ENCODE data around the gene REG4.
"Not testable (repeated sequence)": the region's sequence is repeated elsewhere in the genome, so short reads cannot be mapped to it uniquely, and the experiment has no call there.

The REG4 gene

GRCh38 chr1:119853155-119853554 is 41.9 kb upstream of the REG4 start:
- H4K91ac ChIP-seq (ENCODE audit: low read length), result no peak overlapping the region
- no peak overlapping the region for H2BK5ac ChIP-seq (ENCODE audit: low read depth, low read length, poor library complexity, severe bottlenecking)
- no peak overlapping the region for H2AK5ac ChIP-seq (ENCODE audit: low read length, severe bottlenecking)
- H3K4ac ChIP-seq (ENCODE audit: low read depth in 1 of 2, low read length in 2 of 2), result no peak overlapping the region
- H2BK12ac ChIP-seq (ENCODE audit: low read length in 2 of 2), result no peak overlapping the region
- H3K4me3 ChIP-seq (ENCODE audit: insufficient read depth in 1 of 2, low read depth in 1 of 2, low read length in 2 of 2), result no peak overlapping the region
- H3K9ac ChIP-seq (ENCODE audit: low read length), result no peak overlapping the region
- H4K8ac ChIP-seq (ENCODE audit: low read length), result no peak overlapping the region
- no peaks in the 10 kb centered on the region for H3K4me1 ChIP-seq (ENCODE audit: control insufficient read depth, insufficient read depth, low read depth, low read length)
- H3K27me3 ChIP-seq (ENCODE audit: control insufficient read depth in 1 of 2, insufficient read depth in 1 of 2, low read length in 2 of 2), result no peaks in the 10 kb centered on the region
- H2AFZ ChIP-seq (ENCODE audit: low read depth, low read length), result no peak overlapping the region
- H3K23ac ChIP-seq (ENCODE audit: low read length in 2 of 2), result no peak overlapping the region
- no peaks in the 10 kb centered on the region for H3K36me3 ChIP-seq (ENCODE audit: control insufficient read depth in 1 of 2, insufficient read depth in 2 of 2, low read depth in 1 of 2, low read length in 2 of 2)
- H3K27ac ChIP-seq (ENCODE audit: low read length, poor library complexity, severe bottlenecking), result no peak overlapping the region
- no peak overlapping the region for H2BK120ac ChIP-seq (ENCODE audit: low read depth, low read length)
- H2BK15ac ChIP-seq (ENCODE audit: low read depth, poor library complexity, severe bottlenecking), result no peak overlapping the region
- no peak overlapping the region for H3K18ac ChIP-seq (ENCODE audit: low read depth in 1 of 2, low read length in 2 of 2)
- no peak for DNase-seq
- H3K14ac ChIP-seq (ENCODE audit: low read length in 2 of 2), result no peak overlapping the region
- H3K4me2 ChIP-seq (ENCODE audit: low read length, poor library complexity, severe bottlenecking), result no peak overlapping the region
- 98% methylated on average over 23 of the region's 23 CpGs for WGBS
- H3K79me1 ChIP-seq (replicated peaks; ENCODE audit: low read length, poor library complexity, severe bottlenecking), result no peaks in the 10 kb centered on the region
- no peaks in the 10 kb centered on the region for H3K9me3 ChIP-seq (ENCODE audit: control insufficient read depth, low read length)

DNA sequence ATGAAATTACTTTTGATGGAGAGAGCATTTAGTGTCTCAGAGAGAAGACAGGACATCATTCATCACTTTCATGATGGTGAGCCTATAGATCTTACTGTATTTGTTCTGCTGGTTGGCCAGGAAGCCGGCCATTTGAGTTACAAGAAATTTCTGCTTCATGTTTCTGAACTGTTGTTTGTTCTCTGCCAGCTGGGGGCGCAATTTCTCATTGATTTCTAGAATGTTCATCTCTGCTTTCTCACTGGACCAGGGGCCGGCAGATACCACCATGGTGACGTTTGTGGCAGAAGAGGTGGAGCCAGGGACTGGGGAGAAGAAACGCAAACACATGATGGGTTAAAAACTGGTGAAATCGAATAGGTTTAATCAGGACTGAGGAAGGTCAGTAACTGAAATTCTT is 32.9 kb upstream of the REG4 start:
- H2BK15ac ChIP-seq (ENCODE audit: low read depth, poor library complexity, severe bottlenecking); H3K4ac ChIP-seq (ENCODE audit: low read depth in 1 of 2, low read length in 2 of 2); H2BK120ac ChIP-seq (ENCODE audit: low read depth, low read length); H2AK5ac ChIP-seq (ENCODE audit: low read length, severe bottlenecking); H3K18ac ChIP-seq (ENCODE audit: low read depth in 1 of 2, low read length in 2 of 2); H3K27ac ChIP-seq (ENCODE audit: low read length, poor library complexity, severe bottlenecking); H3K14ac ChIP-seq (ENCODE audit: low read length in 2 of 2); H3K9ac ChIP-seq (ENCODE audit: low read length); H2BK5ac ChIP-seq (ENCODE audit: low read depth, low read length, poor library complexity, severe bottlenecking); H2AFZ ChIP-seq (ENCODE audit: low read depth, low read length); H3K23ac ChIP-seq (ENCODE audit: low read length in 2 of 2); H4K91ac ChIP-seq (ENCODE audit: low read length); H3K4me3 ChIP-seq (ENCODE audit: insufficient read depth in 1 of 2, low read depth in 1 of 2, low read length in 2 of 2); H3K9me3 ChIP-seq (ENCODE audit: control insufficient read depth, low read length); H3K36me3 ChIP-seq (ENCODE audit: control insufficient read depth in 1 of 2, insufficient read depth in 2 of 2, low read depth in 1 of 2, low read length in 2 of 2); H3K79me1 ChIP-seq (replicated peaks; ENCODE audit: low read length, poor library complexity, severe bottlenecking); H3K4me2 ChIP-seq (ENCODE audit: low read length, poor library complexity, severe bottlenecking); H3K4me1 ChIP-seq (ENCODE audit: control insufficient read depth, insufficient read depth, low read depth, low read length); H4K8ac ChIP-seq (ENCODE audit: low read length); H2BK12ac ChIP-seq (ENCODE audit: low read length in 2 of 2): not testable (repeated sequence)
- 23% methylated on average over 4 of the region's 6 CpGs for WGBS
- peak; percentile 10 for DNase-seq
- H3K27me3 ChIP-seq (ENCODE audit: control insufficient read depth in 1 of 2, insufficient read depth in 1 of 2, low read length in 2 of 2), result peaks cover 11 to 18% of the 10 kb centered on the region in 2 experiments

GRCh38 chr1:119841306-119841705 is 30.0 kb upstream of the REG4 start:
- Histone ChIP-seq H3K4me1 (ENCODE audit: control insufficient read depth, insufficient read depth, low read depth, low read length) (no peaks in the 10 kb centered on the region), H4K91ac (ENCODE audit: low read length) (no peak overlapping the region), H2AFZ (ENCODE audit: low read depth, low read length) (no peak overlapping the region), H3K4ac (ENCODE audit: low read depth in 1 of 2, low read length in 2 of 2) (no peak overlapping the region), H2BK12ac (ENCODE audit: low read length in 2 of 2) (no peak overlapping the region), H4K8ac (ENCODE audit: low read length) (no peak overlapping the region), H2BK5ac (ENCODE audit: low read depth, low read length, poor library complexity, severe bottlenecking) (no peak overlapping the region), H3K4me2 (ENCODE audit: low read length, poor library complexity, severe bottlenecking) (no peak overlapping the region), H3K18ac (ENCODE audit: low read depth in 1 of 2, low read length in 2 of 2) (no peak overlapping the region), H3K23ac (ENCODE audit: low read length in 2 of 2) (no peak overlapping the region), H3K27me3 (ENCODE audit: control insufficient read depth in 1 of 2, insufficient read depth in 1 of 2, low read length in 2 of 2) (peaks cover 15 to 22% of the 10 kb centered on the region in 2 experiments), H3K9me3 (ENCODE audit: control insufficient read depth, low read length) (no peaks in the 10 kb centered on the region), H3K79me1 (replicated peaks; ENCODE audit: low read length, poor library complexity, severe bottlenecking) (no peaks in the 10 kb centered on the region), H3K36me3 (ENCODE audit: control insufficient read depth in 1 of 2, insufficient read depth in 2 of 2, low read depth in 1 of 2, low read length in 2 of 2) (no peaks in the 10 kb centered on the region), H2BK120ac (ENCODE audit: low read depth, low read length) (no peak overlapping the region), H3K4me3 (ENCODE audit: insufficient read depth in 1 of 2, low read depth in 1 of 2, low read length in 2 of 2) (no peak overlapping the region), H3K27ac (ENCODE audit: low read length, poor library complexity, severe bottlenecking) (no peak overlapping the region), H2AK5ac (ENCODE audit: low read length, severe bottlenecking) (no peak overlapping the region), H2BK15ac (ENCODE audit: low read depth, poor library complexity, severe bottlenecking) (no peak overlapping the region), H3K14ac (ENCODE audit: low read length in 2 of 2) (no peak overlapping the region), H3K9ac (ENCODE audit: low read length) (no peak overlapping the region)
- DNase-seq, result no peak
- WGBS, result 90% methylated on average over 4 of the region's 6 CpGs

DNA sequence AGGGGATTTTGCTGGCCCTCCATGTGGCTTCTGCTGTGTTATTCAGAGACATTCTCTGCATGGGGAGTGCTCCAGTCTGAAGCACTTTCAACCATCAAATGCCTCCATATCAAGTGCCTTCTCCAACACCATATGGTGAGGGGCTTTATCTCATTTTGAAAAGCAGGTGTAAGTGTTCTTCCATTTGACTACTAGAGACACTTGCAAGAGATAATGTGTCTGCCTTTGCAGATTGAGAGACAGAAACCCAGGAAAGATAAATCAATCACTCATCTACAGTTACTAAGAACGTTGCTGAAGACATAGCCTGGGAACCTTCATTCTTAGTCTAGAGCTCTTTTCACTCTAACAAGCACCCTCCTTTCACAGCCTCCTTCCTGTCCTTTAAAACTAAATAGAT is 29.5 kb upstream of the REG4 start:
- Histone ChIP-seq H3K79me1 (replicated peaks; ENCODE audit: low read length, poor library complexity, severe bottlenecking) (no peaks in the 10 kb centered on the region), H3K23ac (ENCODE audit: low read length in 2 of 2) (no peak overlapping the region), H2BK120ac (ENCODE audit: low read depth, low read length) (no peak overlapping the region), H4K91ac (ENCODE audit: low read length) (no peak overlapping the region), H3K4ac (ENCODE audit: low read depth in 1 of 2, low read length in 2 of 2) (no peak overlapping the region), H3K4me3 (ENCODE audit: insufficient read depth in 1 of 2, low read depth in 1 of 2, low read length in 2 of 2) (no peak overlapping the region), H4K8ac (ENCODE audit: low read length) (no peak overlapping the region), H2BK12ac (ENCODE audit: low read length in 2 of 2) (no peak overlapping the region), H2BK5ac (ENCODE audit: low read depth, low read length, poor library complexity, severe bottlenecking) (no peak overlapping the region), H3K27ac (ENCODE audit: low read length, poor library complexity, severe bottlenecking) (no peak overlapping the region), H2AK5ac (ENCODE audit: low read length, severe bottlenecking) (no peak overlapping the region), H3K36me3 (ENCODE audit: control insufficient read depth in 1 of 2, insufficient read depth in 2 of 2, low read depth in 1 of 2, low read length in 2 of 2) (no peaks in the 10 kb centered on the region), H2AFZ (ENCODE audit: low read depth, low read length) (no peak overlapping the region), H3K4me1 (ENCODE audit: control insufficient read depth, insufficient read depth, low read depth, low read length) (no peaks in the 10 kb centered on the region), H2BK15ac (ENCODE audit: low read depth, poor library complexity, severe bottlenecking) (no peak overlapping the region), H3K18ac (ENCODE audit: low read depth in 1 of 2, low read length in 2 of 2) (no peak overlapping the region), H3K4me2 (ENCODE audit: low read length, poor library complexity, severe bottlenecking) (no peak overlapping the region), H3K27me3 (ENCODE audit: control insufficient read depth in 1 of 2, insufficient read depth in 1 of 2, low read length in 2 of 2) (peaks cover 15 to 27% of the 10 kb centered on the region in 2 experiments), H3K14ac (ENCODE audit: low read length in 2 of 2) (no peak overlapping the region), H3K9me3 (ENCODE audit: control insufficient read depth, low read length) (no peaks in the 10 kb centered on the region), H3K9ac (ENCODE audit: low read length) (no peak overlapping the region)
- 39% methylated on average over 1 of the region's 1 CpG for WGBS
- DNase-seq, result no peak
